H1 (cell line): ENCODE results near the gene PLCB4. TPM values are rescaled to one million over a fixed set of nuclear protein-coding genes. Genes with fewer than 3 reads are reported as not detected.

ENCODE experiments used
- CEBPB ChIP-seq: IDR thresholded peaks from 2 replicates; pipeline ENCODE4 v1.6.1; 2012; ENCODE audit warnings: low read depth, low read length
- CHD1 ChIP-seq: IDR thresholded peaks from 2 replicates; pipeline ENCODE4 v1.6.1; 2012; ENCODE audit warnings: low read depth, low read length, improper control_type of control experiment
- EGR1 ChIP-seq: IDR thresholded peaks from 2 replicates; pipeline ENCODE4 v1.6.1; 2011; ENCODE audit warnings: low read depth, low read length, borderline replicate concordance
- SAP30 ChIP-seq: fragments of 300-600 bp; sonication (generic); IDR thresholded peaks from 2 replicates; pipeline ENCODE4 v1.7.1; 2012; ENCODE audit warnings: low read length, moderate library complexity, mild to moderate bottlenecking, inconsistent platforms; ENCODE audit not compliant: insufficient read depth, insufficient replicate concordance
- SIX5 ChIP-seq: IDR thresholded peaks from 2 replicates; pipeline ENCODE4 v1.6.1; 2011; ENCODE audit warnings: mild to moderate bottlenecking, low read depth, low read length
- TAF1 ChIP-seq: IDR thresholded peaks from 2 replicates; pipeline ENCODE4 v1.6.1; 2011; ENCODE audit warnings: mild to moderate bottlenecking, low read depth, low read length
- polyA plus RNA-seq, 7 experiments: library from polyadenylated mRNA; depleted of rRNA in 3 of 7; stranded (reverse) in 5 of 7; unstranded in 2 of 7; fragments of >200 nt in 5 of 7; fragments of 200-250 nt in 2 of 7; gene quantifications; 1 replicate in 5 of 7; 2 replicates in 1 of 7; 4 replicates in 1 of 7; pipeline versions ENCODE4 v1.2.1 to v1.2.3, GENCODE V29; 2011 to 2013; ENCODE audit warnings: missing spikeins in 2 of 7, mixed read lengths in 2 of 7
- total RNA-seq: library from RNA; stranded (reverse); fragmentation: NEBNext Ultra II Directional; extraction: Animal tissue kit (Norgen Biotek cat#: 25700); gene quantifications from 2 replicates; pipeline ENCODE4 v1.2.1, GENCODE V29; 2021
- TF ChIP-seq, protein P1 (sequence below): fragments of 300-600 bp; sonication (generic); IDR thresholded peaks from 2 replicates; pipeline ENCODE4 v1.7.1; 2012; ENCODE audit warnings: low read length, moderate library complexity, mild to moderate bottlenecking, inconsistent platforms; ENCODE audit not compliant: insufficient replicate concordance
- TF ChIP-seq, protein P2 (sequence below), 3 experiments: IDR thresholded peaks; 1 replicate in 2 of 3; 2 replicates in 1 of 3; pipeline versions ENCODE4 v1.5.1 to v1.6.1; 2011; ENCODE audit warnings: low read length in 3 of 3, mild to moderate bottlenecking in 3 of 3, inconsistent platforms in 2 of 3, low read depth in 1 of 3, moderate library complexity in 1 of 3; ENCODE audit not compliant: insufficient read depth in 1 of 3; ENCODE audit errors: control extremely low read depth in 1 of 3
- TF ChIP-seq, protein P3 (sequence below): IDR thresholded peaks from 2 replicates; pipeline ENCODE4 v1.6.1; 2011; ENCODE audit warnings: low read depth, mild to moderate bottlenecking, low read length; ENCODE audit not compliant: insufficient read depth

The PLCB4 gene
- total and polyA plus RNA-seq, 2 of the 8 experiments (the other 6 are each of a cell fraction or from before 2014, with no cell fraction given) = 3.2 to 14.1 TPM

DNA sequence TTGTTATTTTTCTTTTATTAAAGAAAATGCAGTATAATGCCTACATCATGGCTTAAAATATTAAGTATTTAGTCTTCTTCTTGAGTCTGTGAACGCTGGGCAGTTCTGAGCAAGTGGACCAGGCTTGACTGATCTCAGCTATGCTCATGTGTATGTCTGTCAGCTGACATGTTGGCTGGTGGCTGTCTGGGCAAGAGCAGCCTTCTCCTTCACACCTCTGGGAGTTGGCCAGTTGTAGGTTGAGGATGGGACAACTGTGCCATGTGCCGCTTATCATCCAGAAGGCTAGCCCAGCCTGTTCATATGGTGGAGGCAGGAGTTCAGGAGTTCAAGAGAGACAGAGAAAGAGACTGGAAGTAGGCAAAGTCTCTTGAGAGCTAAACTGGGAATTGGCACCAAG, 175.9 kb downstream of the PLCB4 start (continued):
- TF ChIP-seq, protein P1, sequence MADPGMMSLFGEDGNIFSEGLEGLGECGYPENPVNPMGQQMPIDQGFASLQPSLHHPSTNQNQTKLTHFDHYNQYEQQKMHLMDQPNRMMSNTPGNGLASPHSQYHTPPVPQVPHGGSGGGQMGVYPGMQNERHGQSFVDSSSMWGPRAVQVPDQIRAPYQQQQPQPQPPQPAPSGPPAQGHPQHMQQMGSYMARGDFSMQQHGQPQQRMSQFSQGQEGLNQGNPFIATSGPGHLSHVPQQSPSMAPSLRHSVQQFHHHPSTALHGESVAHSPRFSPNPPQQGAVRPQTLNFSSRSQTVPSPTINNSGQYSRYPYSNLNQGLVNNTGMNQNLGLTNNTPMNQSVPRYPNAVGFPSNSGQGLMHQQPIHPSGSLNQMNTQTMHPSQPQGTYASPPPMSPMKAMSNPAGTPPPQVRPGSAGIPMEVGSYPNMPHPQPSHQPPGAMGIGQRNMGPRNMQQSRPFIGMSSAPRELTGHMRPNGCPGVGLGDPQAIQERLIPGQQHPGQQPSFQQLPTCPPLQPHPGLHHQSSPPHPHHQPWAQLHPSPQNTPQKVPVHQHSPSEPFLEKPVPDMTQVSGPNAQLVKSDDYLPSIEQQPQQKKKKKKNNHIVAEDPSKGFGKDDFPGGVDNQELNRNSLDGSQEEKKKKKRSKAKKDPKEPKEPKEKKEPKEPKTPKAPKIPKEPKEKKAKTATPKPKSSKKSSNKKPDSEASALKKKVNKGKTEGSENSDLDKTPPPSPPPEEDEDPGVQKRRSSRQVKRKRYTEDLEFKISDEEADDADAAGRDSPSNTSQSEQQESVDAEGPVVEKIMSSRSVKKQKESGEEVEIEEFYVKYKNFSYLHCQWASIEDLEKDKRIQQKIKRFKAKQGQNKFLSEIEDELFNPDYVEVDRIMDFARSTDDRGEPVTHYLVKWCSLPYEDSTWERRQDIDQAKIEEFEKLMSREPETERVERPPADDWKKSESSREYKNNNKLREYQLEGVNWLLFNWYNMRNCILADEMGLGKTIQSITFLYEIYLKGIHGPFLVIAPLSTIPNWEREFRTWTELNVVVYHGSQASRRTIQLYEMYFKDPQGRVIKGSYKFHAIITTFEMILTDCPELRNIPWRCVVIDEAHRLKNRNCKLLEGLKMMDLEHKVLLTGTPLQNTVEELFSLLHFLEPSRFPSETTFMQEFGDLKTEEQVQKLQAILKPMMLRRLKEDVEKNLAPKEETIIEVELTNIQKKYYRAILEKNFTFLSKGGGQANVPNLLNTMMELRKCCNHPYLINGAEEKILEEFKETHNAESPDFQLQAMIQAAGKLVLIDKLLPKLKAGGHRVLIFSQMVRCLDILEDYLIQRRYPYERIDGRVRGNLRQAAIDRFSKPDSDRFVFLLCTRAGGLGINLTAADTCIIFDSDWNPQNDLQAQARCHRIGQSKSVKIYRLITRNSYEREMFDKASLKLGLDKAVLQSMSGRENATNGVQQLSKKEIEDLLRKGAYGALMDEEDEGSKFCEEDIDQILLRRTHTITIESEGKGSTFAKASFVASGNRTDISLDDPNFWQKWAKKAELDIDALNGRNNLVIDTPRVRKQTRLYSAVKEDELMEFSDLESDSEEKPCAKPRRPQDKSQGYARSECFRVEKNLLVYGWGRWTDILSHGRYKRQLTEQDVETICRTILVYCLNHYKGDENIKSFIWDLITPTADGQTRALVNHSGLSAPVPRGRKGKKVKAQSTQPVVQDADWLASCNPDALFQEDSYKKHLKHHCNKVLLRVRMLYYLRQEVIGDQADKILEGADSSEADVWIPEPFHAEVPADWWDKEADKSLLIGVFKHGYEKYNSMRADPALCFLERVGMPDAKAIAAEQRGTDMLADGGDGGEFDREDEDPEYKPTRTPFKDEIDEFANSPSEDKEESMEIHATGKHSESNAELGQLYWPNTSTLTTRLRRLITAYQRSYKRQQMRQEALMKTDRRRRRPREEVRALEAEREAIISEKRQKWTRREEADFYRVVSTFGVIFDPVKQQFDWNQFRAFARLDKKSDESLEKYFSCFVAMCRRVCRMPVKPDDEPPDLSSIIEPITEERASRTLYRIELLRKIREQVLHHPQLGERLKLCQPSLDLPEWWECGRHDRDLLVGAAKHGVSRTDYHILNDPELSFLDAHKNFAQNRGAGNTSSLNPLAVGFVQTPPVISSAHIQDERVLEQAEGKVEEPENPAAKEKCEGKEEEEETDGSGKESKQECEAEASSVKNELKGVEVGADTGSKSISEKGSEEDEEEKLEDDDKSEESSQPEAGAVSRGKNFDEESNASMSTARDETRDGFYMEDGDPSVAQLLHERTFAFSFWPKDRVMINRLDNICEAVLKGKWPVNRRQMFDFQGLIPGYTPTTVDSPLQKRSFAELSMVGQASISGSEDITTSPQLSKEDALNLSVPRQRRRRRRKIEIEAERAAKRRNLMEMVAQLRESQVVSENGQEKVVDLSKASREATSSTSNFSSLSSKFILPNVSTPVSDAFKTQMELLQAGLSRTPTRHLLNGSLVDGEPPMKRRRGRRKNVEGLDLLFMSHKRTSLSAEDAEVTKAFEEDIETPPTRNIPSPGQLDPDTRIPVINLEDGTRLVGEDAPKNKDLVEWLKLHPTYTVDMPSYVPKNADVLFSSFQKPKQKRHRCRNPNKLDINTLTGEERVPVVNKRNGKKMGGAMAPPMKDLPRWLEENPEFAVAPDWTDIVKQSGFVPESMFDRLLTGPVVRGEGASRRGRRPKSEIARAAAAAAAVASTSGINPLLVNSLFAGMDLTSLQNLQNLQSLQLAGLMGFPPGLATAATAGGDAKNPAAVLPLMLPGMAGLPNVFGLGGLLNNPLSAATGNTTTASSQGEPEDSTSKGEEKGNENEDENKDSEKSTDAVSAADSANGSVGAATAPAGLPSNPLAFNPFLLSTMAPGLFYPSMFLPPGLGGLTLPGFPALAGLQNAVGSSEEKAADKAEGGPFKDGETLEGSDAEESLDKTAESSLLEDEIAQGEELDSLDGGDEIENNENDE = no peak
- TF ChIP-seq CHD1 = no peak
- TF ChIP-seq, protein P2, sequence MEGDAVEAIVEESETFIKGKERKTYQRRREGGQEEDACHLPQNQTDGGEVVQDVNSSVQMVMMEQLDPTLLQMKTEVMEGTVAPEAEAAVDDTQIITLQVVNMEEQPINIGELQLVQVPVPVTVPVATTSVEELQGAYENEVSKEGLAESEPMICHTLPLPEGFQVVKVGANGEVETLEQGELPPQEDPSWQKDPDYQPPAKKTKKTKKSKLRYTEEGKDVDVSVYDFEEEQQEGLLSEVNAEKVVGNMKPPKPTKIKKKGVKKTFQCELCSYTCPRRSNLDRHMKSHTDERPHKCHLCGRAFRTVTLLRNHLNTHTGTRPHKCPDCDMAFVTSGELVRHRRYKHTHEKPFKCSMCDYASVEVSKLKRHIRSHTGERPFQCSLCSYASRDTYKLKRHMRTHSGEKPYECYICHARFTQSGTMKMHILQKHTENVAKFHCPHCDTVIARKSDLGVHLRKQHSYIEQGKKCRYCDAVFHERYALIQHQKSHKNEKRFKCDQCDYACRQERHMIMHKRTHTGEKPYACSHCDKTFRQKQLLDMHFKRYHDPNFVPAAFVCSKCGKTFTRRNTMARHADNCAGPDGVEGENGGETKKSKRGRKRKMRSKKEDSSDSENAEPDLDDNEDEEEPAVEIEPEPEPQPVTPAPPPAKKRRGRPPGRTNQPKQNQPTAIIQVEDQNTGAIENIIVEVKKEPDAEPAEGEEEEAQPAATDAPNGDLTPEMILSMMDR (IDR thresholded peaks at IDR 0.05; ENCODE audit: control extremely low read depth in 1 of 3, insufficient read depth in 1 of 3, low read depth in 1 of 3, low read length in 3 of 3) = no peak
- no peak for TF ChIP-seq CEBPB
- no peak for TF ChIP-seq SAP30
- no peak for TF ChIP-seq EGR1
- TF ChIP-seq TAF1 = no peak
- TF ChIP-seq, protein P3, sequence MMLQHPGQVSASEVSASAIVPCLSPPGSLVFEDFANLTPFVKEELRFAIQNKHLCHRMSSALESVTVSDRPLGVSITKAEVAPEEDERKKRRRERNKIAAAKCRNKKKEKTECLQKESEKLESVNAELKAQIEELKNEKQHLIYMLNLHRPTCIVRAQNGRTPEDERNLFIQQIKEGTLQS = no peak
- TF ChIP-seq SIX5 = no peak
